GM20000 (cell line): ENCODE measurements around the gene S100A11.

Experiments
- DNase-seq: peaks from one replicate; pipeline ENCODE4 v3.0.0; 2012; ENCODE audit warnings: low spot score
- TF ChIP-seq, protein P1 (sequence below): IDR thresholded peaks from 2 replicates; pipeline ENCODE4 v1.5.1; 2012; ENCODE audit warnings: mild to moderate bottlenecking, control low read depth; ENCODE audit errors: extremely low read depth, missing control alignments

Gene S100A11

GRCh38 chr1:152001631-152002584, 34.9 kb downstream of the S100A11 start:
- peak; percentile 64 for DNase-seq
- TF ChIP-seq, protein P1, sequence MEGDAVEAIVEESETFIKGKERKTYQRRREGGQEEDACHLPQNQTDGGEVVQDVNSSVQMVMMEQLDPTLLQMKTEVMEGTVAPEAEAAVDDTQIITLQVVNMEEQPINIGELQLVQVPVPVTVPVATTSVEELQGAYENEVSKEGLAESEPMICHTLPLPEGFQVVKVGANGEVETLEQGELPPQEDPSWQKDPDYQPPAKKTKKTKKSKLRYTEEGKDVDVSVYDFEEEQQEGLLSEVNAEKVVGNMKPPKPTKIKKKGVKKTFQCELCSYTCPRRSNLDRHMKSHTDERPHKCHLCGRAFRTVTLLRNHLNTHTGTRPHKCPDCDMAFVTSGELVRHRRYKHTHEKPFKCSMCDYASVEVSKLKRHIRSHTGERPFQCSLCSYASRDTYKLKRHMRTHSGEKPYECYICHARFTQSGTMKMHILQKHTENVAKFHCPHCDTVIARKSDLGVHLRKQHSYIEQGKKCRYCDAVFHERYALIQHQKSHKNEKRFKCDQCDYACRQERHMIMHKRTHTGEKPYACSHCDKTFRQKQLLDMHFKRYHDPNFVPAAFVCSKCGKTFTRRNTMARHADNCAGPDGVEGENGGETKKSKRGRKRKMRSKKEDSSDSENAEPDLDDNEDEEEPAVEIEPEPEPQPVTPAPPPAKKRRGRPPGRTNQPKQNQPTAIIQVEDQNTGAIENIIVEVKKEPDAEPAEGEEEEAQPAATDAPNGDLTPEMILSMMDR: peak; percentile 90

DNA sequence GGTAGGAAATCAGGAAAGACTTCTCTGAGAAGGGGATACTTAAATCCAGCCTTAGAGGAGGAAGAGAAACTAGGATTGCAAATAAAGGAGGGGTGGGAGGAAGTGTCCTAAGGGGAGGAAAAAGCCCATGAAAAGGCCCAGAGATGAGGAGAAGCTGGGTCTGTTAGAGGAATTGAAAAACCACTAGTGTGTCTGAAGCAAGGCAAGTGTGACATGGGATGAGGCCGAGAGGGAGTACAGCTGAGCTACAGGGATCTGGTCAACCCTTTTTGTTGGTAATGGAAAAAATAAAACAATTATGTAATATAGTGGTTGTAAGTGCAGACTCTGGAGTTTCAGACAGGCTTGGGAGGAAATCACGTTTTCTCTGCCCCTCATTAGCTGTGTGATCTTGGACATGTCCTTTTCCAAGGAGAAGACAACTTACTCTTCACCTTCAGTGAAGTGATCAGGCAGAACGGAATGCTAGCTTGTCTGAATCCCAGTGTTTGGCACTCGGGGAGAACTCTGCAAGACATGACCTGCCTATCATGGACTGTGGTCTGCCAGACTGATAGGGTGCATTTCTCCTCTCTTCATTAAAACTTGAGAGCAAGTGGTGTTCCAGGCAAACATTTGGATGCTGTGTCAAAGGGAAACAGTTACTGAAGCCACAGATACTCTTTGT, 35.7 kb downstream of the S100A11 start:
- DNase-seq: no peak
- TF ChIP-seq, protein P1: no peak

DNA sequence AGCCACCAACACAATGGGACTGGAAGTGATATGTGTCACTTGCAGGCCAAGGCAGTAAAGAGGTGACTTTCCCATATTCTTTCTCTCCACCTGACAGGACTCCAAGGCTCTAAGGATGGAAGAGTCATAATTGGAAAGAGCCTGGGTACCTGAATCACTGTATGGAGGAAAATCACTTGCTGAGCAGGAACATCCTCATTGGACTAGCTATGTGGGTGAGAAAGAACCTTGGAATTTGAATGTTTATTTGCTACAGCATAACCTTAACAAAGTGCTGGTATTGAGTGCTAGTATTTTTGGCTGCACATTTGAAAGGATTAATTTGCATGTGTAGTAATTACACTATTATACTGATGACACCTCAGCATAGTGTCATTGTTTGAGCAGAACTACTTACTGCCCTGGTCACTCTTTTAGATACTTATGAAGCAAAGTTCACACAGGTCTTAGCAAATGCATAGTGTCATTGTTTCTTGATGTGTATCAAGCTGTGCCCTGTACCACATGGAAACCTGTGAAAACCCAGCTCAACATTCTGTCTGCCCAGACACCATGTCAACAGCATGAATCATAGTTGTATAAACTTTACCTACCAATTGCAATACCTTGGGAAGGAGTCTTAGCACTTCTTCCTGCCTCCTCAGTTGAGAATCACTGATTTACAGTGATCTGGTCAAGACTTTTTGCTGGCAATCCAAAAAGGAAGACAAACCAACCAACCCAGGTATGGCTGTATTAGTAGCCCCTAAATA, 38.0 kb downstream of the S100A11 start:
- TF ChIP-seq, protein P1: no peak
- no peak for DNase-seq

- TF ChIP-seq, protein P1: no peak
- no peak for DNase-seq
These were observed 39.6 kb downstream of the S100A11 start for GRCh38 chr1:151997284-151997570.

DNA sequence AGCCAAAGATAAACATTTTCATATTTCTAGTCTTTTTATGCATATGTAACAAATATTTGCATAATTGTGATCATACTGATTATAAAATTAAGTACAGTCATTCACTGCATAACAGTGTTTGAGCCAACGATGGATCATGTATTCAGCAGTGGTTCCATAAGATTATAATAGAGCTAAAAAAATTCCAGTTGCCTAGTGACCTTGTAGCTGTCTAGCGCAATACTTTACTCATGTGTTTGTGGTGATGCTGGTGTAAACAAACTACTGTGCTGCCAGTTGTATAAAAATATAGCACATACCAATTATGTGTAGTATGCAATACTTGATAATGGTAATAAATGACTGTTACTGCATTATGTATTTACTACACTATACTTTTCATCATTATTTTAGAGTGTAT, 41.0 kb downstream of the S100A11 start:
- no peak for DNase-seq
- TF ChIP-seq, protein P1: no peak

- DNase-seq: no peak
- TF ChIP-seq, protein P1: no peak
These were observed 41.8 kb downstream of the S100A11 start for GRCh38 chr1:151994956-151995355.
